Liver (tissue), 3 donors: ENCODE results near the gene SOWAHC.

Source experiments
- CTCF ChIP-seq: fragments of 150-350 bp; IDR thresholded peaks from 2 replicates; pipeline ENCODE4 v1.5.1; 2017; ENCODE audit warnings: improper control_type of control experiment, low read depth, low read length; ENCODE audit not compliant: missing input control
- GABPA ChIP-seq, 2 donors: IDR thresholded peaks in 1 of 2; conservative IDR thresholded peaks in 1 of 2; 2 replicates each; pipeline ENCODE4 v1.6.1; 2016; ENCODE audit warnings: antibody characterized with exemption in 2 of 2, mild to moderate bottlenecking in 1 of 2, moderate library complexity in 1 of 2
- donor health status: healthy.
- donor health status: healthy.

- TF ChIP-seq CTCF: no peak
- no peak for TF ChIP-seq GABPA (IDR thresholded peaks at IDR 0.05 in 1 of 2, conservative IDR thresholded peaks at IDR 0.05 in 1 of 2)
These were observed 45.4 kb downstream of the SOWAHC start for GRCh38 chr2:109659396-109660045.
